GM18519 (cell line): ENCODE results near the gene ST6GAL1.
"Not testable (repeated sequence)": the region's sequence is repeated elsewhere in the genome, so short reads cannot be mapped to it uniquely, and the experiment has no call there.

ENCODE experiments used
- ATAC-seq: cut with Tn5 transposase; IDR thresholded peaks from one replicate; pipeline ENCODE4 v1.9.1; 2021; ENCODE audit warnings: mild to moderate bottlenecking, moderate library complexity; ENCODE audit not compliant: unreplicated experiment, low FRiP score

ST6GAL1 gene

GRCh38 chr3:186930143-186930640 is at the start of gene ST6GAL1:
Gene ST6GAL1, plus strand, starts transcription at chr3:186930526. Its CDS starts 112,178 bp downstream, at chr3:187042704.
- ATAC-seq = no peak

- no peak for ATAC-seq
Observed at GRCh38 chr3:186882150-186882524, 48.2 kb upstream of the ST6GAL1 start.

GRCh38 chr3:186882881-186883685 is 47.2 kb upstream of the ST6GAL1 start:
- no peak for ATAC-seq

- ATAC-seq = no peak
Observed at GRCh38 chr3:186883686-186884058, 46.7 kb upstream of the ST6GAL1 start.

GRCh38 chr3:186884868-186885267 is 45.5 kb upstream of the ST6GAL1 start:
- not testable (repeated sequence) for ATAC-seq

- ATAC-seq = no peak
Observed at GRCh38 chr3:186886202-186886981, 43.9 kb upstream of the ST6GAL1 start.

GRCh38 chr3:186887507-186887938 is 42.8 kb upstream of the ST6GAL1 start:
- not testable (repeated sequence) for ATAC-seq

- no peak for ATAC-seq
Observed at GRCh38 chr3:186888569-186888968, 41.8 kb upstream of the ST6GAL1 start.

- ATAC-seq = not testable (repeated sequence)
Observed at GRCh38 chr3:186889698-186890097, 40.6 kb upstream of the ST6GAL1 start.

GRCh38 chr3:186890911-186891310 is 39.4 kb upstream of the ST6GAL1 start:
- ATAC-seq = no peak

GRCh38 chr3:186893071-186893470 is 37.3 kb upstream of the ST6GAL1 start:
- not testable (repeated sequence) for ATAC-seq

GRCh38 chr3:186895406-186895805 is 34.9 kb upstream of the ST6GAL1 start:
- no peak for ATAC-seq

GRCh38 chr3:186896006-186896405 is 34.3 kb upstream of the ST6GAL1 start:
- no peak for ATAC-seq

- ATAC-seq = no peak
Observed at GRCh38 chr3:186896875-186897274, 33.5 kb upstream of the ST6GAL1 start.

GRCh38 chr3:186901135-186901734 is 29.1 kb upstream of the ST6GAL1 start:
- ATAC-seq = no peak

- ATAC-seq = no peak
Observed at GRCh38 chr3:186902154-186902553, 28.2 kb upstream of the ST6GAL1 start.

GRCh38 chr3:186902713-186903112 is 27.6 kb upstream of the ST6GAL1 start:
- ATAC-seq = no peak

- ATAC-seq = not testable (repeated sequence)
Observed at GRCh38 chr3:186903676-186904075, 26.6 kb upstream of the ST6GAL1 start.

- ATAC-seq = not testable (repeated sequence)
Observed at GRCh38 chr3:186907075-186907474, 23.3 kb upstream of the ST6GAL1 start.

- ATAC-seq = no peak
Observed at GRCh38 chr3:186909078-186909853, 21.1 kb upstream of the ST6GAL1 start.
